Measurements from ENCODE around the gene NCOA5. TPM values are rescaled to one million over a fixed set of nuclear protein-coding genes. Genes with fewer than 3 reads are reported as not detected.

Gene NCOA5
- total and polyA plus RNA-seq, 9 of the 15 experiments (the other 6 are each of a cell fraction or from before 2014, with no cell fraction given) = 3.9 to 22.8 (median 13.8) TPM

DNA sequence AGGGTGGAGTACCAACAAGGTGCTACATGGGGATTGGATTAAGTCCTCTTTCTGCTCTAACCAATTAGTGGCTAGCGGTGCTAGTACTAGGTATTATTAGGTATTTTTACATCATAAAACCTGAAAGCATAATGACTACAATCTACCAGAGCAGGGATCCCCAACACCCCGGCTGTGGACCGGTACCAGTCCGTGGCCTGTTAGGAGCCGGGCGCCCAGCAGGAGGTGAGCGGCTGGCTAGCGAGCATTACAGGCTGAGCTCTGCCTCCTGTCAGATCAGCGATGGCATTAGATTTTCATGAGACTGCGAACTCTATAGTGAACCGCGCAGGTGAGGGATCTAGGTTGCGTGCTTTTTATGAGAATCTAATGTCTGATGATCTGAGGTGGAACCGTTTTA, 19.2 kb upstream of the NCOA5 start:
- 18% methylated on average over 14 of the region's 14 CpGs for WGBS (ENCODE audit: insufficient coverage, low coverage, missing lambda C conversion rate)
- Histone ChIP-seq H3K9me1 (ENCODE audit: control insufficient read depth, insufficient read depth, low read length) (no peaks in the 10 kb centered on the region), H3K9ac (ENCODE audit: insufficient read depth in 1 of 2, low read depth in 2 of 2, low read length in 2 of 2) (no peak overlapping the region), H3K27me3 (ENCODE audit: control insufficient read depth in 2 of 2, insufficient read depth in 2 of 2, low read length in 2 of 2) (peaks cover 22 to 24% of the 10 kb centered on the region in 2 experiments), H3K4me3 (no peak overlapping the region), H2AFZ (ENCODE audit: low read depth, low read length) (no peak overlapping the region), H3K36me3 (ENCODE audit: control insufficient read depth, insufficient read depth, low read length) (no peaks in the 10 kb centered on the region), H3K4me1 (replicated peaks in 1 of 2; ENCODE audit: control insufficient read depth in 2 of 2, insufficient read depth in 2 of 2, low read length in 2 of 2) (no peaks in the 10 kb centered on the region), H3K4me2 (ENCODE audit: insufficient read depth, low read length) (no peak overlapping the region), H3K79me2 (ENCODE audit: control insufficient read depth, insufficient read depth, low read length) (no peaks in the 10 kb centered on the region), H3K9me3 (replicated peaks; ENCODE audit: control insufficient read depth, insufficient read depth, low read depth, low read length) (no peaks in the 10 kb centered on the region), H4K20me1 (replicated peaks; ENCODE audit: control insufficient read depth, insufficient read depth, low read length) (0 out of 2 replicates have a peak, but pooled peaks cover 4% of the 10 kb centered on the region), H3K27ac (ENCODE audit: extremely low read depth, low read depth, low read length) (no peak overlapping the region)
- CTCF ChIA-PET (ENCODE audit: low intra/inter-chr PET ratio) = no interaction called here
- no TSS peak for BruUV-seq (replicated peaks)
- no peak for FAIRE-seq
- intact Hi-C loops (cut with micrococcal nuclease) (no loop called here), in situ Hi-C loops (cut with MboI) (no loop called here)
- POLR2A ChIA-PET = interaction anchor here (0.8 to 2.4 kb wide), 2 partner anchors 9 to 309 kb away, joined by 3 to 6 read pairs; partner anchors contain the start of gene CD40
- no peak for ATAC-seq
- no peak for DNase-seq (ENCODE audit: extremely low read depth in 1 of 4, low spot score in 3 of 4)
- TF ChIP-seq NCOA4 (IDR thresholded peaks at IDR 0.05; ENCODE audit: partially characterized antibody) (no peak), ZNF263 (CRISPR knock-in tag; IDR thresholded peaks at IDR 0.05; ENCODE audit: borderline replicate concordance) (no peak), ZNF707 (CRISPR knock-in tag; conservative IDR thresholded peaks at IDR 0.05) (no peak), NR1H2 (CRISPR knock-in tag; IDR thresholded peaks at IDR 0.05) (no peak), RFX7 (CRISPR knock-in tag; IDR thresholded peaks at IDR 0.05) (no peak), ASH1L (IDR thresholded peaks at IDR 0.05; ENCODE audit: borderline replicate concordance, low read depth, partially characterized antibody) (no peak), ZNF507 (tag; conservative IDR thresholded peaks at IDR 0.05) (no peak), ZNF696 (CRISPR knock-in tag; conservative IDR thresholded peaks at IDR 0.05) (no peak), POLR2H (tag; IDR thresholded peaks at IDR 0.05; ENCODE audit: low read depth) (no peak), ZNF77 (CRISPR knock-in tag; IDR thresholded peaks at IDR 0.05) (no peak), EP400 (IDR thresholded peaks at IDR 0.05) (no peak), FOS (IDR thresholded peaks at IDR 0.05; ENCODE audit: extremely low read depth, insufficient read length) (no peak), ZNF445 (CRISPR knock-in tag; IDR thresholded peaks at IDR 0.05; ENCODE audit: low read depth) (no peak), RUNX1 (IDR thresholded peaks at IDR 0.05; ENCODE audit: low read depth) (no peak), SNIP1 (IDR thresholded peaks at IDR 0.05; ENCODE audit: low read depth) (no peak)
- TF ChIP-seq, protein P1, sequence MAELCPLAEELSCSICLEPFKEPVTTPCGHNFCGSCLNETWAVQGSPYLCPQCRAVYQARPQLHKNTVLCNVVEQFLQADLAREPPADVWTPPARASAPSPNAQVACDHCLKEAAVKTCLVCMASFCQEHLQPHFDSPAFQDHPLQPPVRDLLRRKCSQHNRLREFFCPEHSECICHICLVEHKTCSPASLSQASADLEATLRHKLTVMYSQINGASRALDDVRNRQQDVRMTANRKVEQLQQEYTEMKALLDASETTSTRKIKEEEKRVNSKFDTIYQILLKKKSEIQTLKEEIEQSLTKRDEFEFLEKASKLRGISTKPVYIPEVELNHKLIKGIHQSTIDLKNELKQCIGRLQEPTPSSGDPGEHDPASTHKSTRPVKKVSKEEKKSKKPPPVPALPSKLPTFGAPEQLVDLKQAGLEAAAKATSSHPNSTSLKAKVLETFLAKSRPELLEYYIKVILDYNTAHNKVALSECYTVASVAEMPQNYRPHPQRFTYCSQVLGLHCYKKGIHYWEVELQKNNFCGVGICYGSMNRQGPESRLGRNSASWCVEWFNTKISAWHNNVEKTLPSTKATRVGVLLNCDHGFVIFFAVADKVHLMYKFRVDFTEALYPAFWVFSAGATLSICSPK (IDR thresholded peaks at IDR 0.05; ENCODE audit: borderline replicate concordance) = no peak
- TF ChIP-seq, protein P2, sequence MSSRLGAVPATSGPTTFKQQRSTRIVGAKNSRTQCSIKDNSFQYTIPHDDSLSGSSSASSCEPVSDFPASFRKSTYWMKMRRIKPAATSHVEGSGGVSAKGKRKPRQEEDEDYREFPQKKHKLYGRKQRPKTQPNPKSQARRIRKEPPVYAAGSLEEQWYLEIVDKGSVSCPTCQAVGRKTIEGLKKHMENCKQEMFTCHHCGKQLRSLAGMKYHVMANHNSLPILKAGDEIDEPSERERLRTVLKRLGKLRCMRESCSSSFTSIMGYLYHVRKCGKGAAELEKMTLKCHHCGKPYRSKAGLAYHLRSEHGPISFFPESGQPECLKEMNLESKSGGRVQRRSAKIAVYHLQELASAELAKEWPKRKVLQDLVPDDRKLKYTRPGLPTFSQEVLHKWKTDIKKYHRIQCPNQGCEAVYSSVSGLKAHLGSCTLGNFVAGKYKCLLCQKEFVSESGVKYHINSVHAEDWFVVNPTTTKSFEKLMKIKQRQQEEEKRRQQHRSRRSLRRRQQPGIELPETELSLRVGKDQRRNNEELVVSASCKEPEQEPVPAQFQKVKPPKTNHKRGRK (tag; IDR thresholded peaks at IDR 0.05) = no peak
- TF ChIP-seq, protein P3, sequence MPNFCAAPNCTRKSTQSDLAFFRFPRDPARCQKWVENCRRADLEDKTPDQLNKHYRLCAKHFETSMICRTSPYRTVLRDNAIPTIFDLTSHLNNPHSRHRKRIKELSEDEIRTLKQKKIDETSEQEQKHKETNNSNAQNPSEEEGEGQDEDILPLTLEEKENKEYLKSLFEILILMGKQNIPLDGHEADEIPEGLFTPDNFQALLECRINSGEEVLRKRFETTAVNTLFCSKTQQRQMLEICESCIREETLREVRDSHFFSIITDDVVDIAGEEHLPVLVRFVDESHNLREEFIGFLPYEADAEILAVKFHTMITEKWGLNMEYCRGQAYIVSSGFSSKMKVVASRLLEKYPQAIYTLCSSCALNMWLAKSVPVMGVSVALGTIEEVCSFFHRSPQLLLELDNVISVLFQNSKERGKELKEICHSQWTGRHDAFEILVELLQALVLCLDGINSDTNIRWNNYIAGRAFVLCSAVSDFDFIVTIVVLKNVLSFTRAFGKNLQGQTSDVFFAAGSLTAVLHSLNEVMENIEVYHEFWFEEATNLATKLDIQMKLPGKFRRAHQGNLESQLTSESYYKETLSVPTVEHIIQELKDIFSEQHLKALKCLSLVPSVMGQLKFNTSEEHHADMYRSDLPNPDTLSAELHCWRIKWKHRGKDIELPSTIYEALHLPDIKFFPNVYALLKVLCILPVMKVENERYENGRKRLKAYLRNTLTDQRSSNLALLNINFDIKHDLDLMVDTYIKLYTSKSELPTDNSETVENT (CRISPR knock-in tag; IDR thresholded peaks at IDR 0.05) = no peak
